HL-60 (cell line): ENCODE results near the gene ST6GALNAC3.

ENCODE experiments used
- POLR2AphosphoS5 ChIP-seq: IDR thresholded peaks from 2 replicates; pipeline ENCODE4 v1.6.1; 2012; ENCODE audit warnings: low read depth
- SPI1 ChIP-seq: IDR thresholded peaks from 2 replicates; pipeline ENCODE4 v1.6.1; 2012; ENCODE audit warnings: low read depth, mild to moderate bottlenecking, borderline replicate concordance
- TF ChIP-seq, protein P1 (sequence below): IDR thresholded peaks from one replicate; pipeline ENCODE4 v1.5.1; 2011; ENCODE audit warnings: low read length, control low read depth, inconsistent platforms; ENCODE audit not compliant: insufficient read depth
- TF ChIP-seq, protein P2 (sequence below): IDR thresholded peaks from 2 replicates; pipeline ENCODE4 v1.6.1; 2012; ENCODE audit warnings: low read depth; ENCODE audit not compliant: insufficient replicate concordance

GRCh38 chr1:76084029-76084627, 9.6 kb downstream of the ST6GALNAC3 start:
- TF ChIP-seq, protein P1, sequence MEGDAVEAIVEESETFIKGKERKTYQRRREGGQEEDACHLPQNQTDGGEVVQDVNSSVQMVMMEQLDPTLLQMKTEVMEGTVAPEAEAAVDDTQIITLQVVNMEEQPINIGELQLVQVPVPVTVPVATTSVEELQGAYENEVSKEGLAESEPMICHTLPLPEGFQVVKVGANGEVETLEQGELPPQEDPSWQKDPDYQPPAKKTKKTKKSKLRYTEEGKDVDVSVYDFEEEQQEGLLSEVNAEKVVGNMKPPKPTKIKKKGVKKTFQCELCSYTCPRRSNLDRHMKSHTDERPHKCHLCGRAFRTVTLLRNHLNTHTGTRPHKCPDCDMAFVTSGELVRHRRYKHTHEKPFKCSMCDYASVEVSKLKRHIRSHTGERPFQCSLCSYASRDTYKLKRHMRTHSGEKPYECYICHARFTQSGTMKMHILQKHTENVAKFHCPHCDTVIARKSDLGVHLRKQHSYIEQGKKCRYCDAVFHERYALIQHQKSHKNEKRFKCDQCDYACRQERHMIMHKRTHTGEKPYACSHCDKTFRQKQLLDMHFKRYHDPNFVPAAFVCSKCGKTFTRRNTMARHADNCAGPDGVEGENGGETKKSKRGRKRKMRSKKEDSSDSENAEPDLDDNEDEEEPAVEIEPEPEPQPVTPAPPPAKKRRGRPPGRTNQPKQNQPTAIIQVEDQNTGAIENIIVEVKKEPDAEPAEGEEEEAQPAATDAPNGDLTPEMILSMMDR, result no peak
- TF ChIP-seq POLR2AphosphoS5 (no peak), SPI1 (no peak)
- TF ChIP-seq, protein P2, sequence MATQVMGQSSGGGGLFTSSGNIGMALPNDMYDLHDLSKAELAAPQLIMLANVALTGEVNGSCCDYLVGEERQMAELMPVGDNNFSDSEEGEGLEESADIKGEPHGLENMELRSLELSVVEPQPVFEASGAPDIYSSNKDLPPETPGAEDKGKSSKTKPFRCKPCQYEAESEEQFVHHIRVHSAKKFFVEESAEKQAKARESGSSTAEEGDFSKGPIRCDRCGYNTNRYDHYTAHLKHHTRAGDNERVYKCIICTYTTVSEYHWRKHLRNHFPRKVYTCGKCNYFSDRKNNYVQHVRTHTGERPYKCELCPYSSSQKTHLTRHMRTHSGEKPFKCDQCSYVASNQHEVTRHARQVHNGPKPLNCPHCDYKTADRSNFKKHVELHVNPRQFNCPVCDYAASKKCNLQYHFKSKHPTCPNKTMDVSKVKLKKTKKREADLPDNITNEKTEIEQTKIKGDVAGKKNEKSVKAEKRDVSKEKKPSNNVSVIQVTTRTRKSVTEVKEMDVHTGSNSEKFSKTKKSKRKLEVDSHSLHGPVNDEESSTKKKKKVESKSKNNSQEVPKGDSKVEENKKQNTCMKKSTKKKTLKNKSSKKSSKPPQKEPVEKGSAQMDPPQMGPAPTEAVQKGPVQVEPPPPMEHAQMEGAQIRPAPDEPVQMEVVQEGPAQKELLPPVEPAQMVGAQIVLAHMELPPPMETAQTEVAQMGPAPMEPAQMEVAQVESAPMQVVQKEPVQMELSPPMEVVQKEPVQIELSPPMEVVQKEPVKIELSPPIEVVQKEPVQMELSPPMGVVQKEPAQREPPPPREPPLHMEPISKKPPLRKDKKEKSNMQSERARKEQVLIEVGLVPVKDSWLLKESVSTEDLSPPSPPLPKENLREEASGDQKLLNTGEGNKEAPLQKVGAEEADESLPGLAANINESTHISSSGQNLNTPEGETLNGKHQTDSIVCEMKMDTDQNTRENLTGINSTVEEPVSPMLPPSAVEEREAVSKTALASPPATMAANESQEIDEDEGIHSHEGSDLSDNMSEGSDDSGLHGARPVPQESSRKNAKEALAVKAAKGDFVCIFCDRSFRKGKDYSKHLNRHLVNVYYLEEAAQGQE, result no peak
